Activated T-cell treated with anti-CD3 and anti-CD28 coated beads, Interleukin-2, amount 50 U/mL, for 48 hours (primary cell): ENCODE data around the gene ITPR1.
"Not testable (repeated sequence)": the region's sequence is repeated elsewhere in the genome, so short reads cannot be mapped to it uniquely, and the experiment has no call there.

Experiments
- DNase-seq, 2 experiments: peaks; one replicate each; pipeline ENCODE4 v3.0.0-alpha.2; 2020

ITPR1 gene

GRCh38 chr3:4574426-4574965, 81.3 kb downstream of the ITPR1 start:
- DNase-seq = no peak

GRCh38 chr3:4575381-4575780, 82.2 kb downstream of the ITPR1 start:
- no peak for DNase-seq

GRCh38 chr3:4577721-4578120, 84.6 kb downstream of the ITPR1 start:
- DNase-seq = no peak

- no peak for DNase-seq
These were observed 87.4 kb downstream of the ITPR1 start for GRCh38 chr3:4580346-4581123.

GRCh38 chr3:4581124-4581424, 87.9 kb downstream of the ITPR1 start:
- DNase-seq = no peak

- no peak for DNase-seq
These were observed 88.3 kb downstream of the ITPR1 start for GRCh38 chr3:4581498-4581897.

- no peak for DNase-seq
These were observed 88.9 kb downstream of the ITPR1 start for GRCh38 chr3:4581920-4582611.

GRCh38 chr3:4582624-4583023, 89.5 kb downstream of the ITPR1 start:
- no peak for DNase-seq

GRCh38 chr3:4583416-4583815, 90.3 kb downstream of the ITPR1 start:
- DNase-seq = no peak

GRCh38 chr3:4584456-4585249, 91.5 kb downstream of the ITPR1 start:
- DNase-seq = peak; percentile 41 to 46

- no peak for DNase-seq
These were observed 93.2 kb downstream of the ITPR1 start for GRCh38 chr3:4586381-4586780.

GRCh38 chr3:4587061-4587837, 94.1 kb downstream of the ITPR1 start:
- DNase-seq = peak; percentile 42 to 55

GRCh38 chr3:4587838-4588105, 94.6 kb downstream of the ITPR1 start:
- no peak for DNase-seq

GRCh38 chr3:4588466-4588865, 95.3 kb downstream of the ITPR1 start:
- DNase-seq = peak in 1 of 2 experiments; percentile 22

- no peak for DNase-seq
These were observed 96.4 kb downstream of the ITPR1 start for GRCh38 chr3:4589475-4590097.

- not testable (repeated sequence) for DNase-seq
These were observed 97.7 kb downstream of the ITPR1 start for GRCh38 chr3:4590849-4591248.

- DNase-seq = no peak
These were observed 98.5 kb downstream of the ITPR1 start for GRCh38 chr3:4591669-4592068.

GRCh38 chr3:4593014-4593413, 99.9 kb downstream of the ITPR1 start:
- no peak for DNase-seq

- DNase-seq = no peak
These were observed 102.6 kb downstream of the ITPR1 start for GRCh38 chr3:4595710-4596113.

- no peak for DNase-seq
These were observed 103.5 kb downstream of the ITPR1 start for GRCh38 chr3:4596612-4597011.

- no peak for DNase-seq
These were observed 104.2 kb downstream of the ITPR1 start for GRCh38 chr3:4597208-4597985.

GRCh38 chr3:4598232-4598631, 105.1 kb downstream of the ITPR1 start:
- DNase-seq = not testable (repeated sequence)
